Hepatocyte (in vitro differentiated cells): ENCODE measurements around the gene TBC1D7. TPM values are rescaled to one million over a fixed set of nuclear protein-coding genes. Genes with fewer than 3 reads are reported as not detected.
A peak's percentile ranks its signal among the peaks of the same experiment; 100 is the strongest.

Source experiments
- DNase-seq: peaks from one replicate; pipeline ENCODE4 v3.0.0-alpha.2; 2016; ENCODE audit warnings: low spot score
- H2AFZ ChIP-seq: fragments of 200-600 bp; sonication (generic); 2 replicates; pipeline ENCODE4 v1.6.0; 2016; ENCODE audit warnings: antibody characterized with exemption, mild to moderate bottlenecking
- H3K27ac ChIP-seq: fragments of 200-600 bp; sonication (generic); 2 replicates; pipeline ENCODE4 v1.5.1; 2016; ENCODE audit warnings: mild to moderate bottlenecking
- H3K27me3 ChIP-seq: fragments of 200-600 bp; sonication (generic); 2 replicates; pipeline ENCODE4 v1.6.1; 2016
- H3K36me3 ChIP-seq: fragments of 200-600 bp; sonication (generic); replicated peaks from 2 replicates; pipeline ENCODE4 v1.5.1; 2016; ENCODE audit warnings: low read depth; ENCODE audit not compliant: insufficient read depth
- H3K4me1 ChIP-seq: fragments of 200-600 bp; sonication (generic); 2 replicates; pipeline ENCODE4 v1.5.1; 2016; ENCODE audit warnings: mild to moderate bottlenecking, moderate library complexity; ENCODE audit not compliant: insufficient read depth
- H3K4me2 ChIP-seq: fragments of 200-600 bp; sonication (generic); 2 replicates; pipeline ENCODE4 v1.6.0; 2016
- H3K4me3 ChIP-seq: fragments of 200-600 bp; sonication (generic); 2 replicates; pipeline ENCODE4 v1.5.1; 2016; ENCODE audit warnings: mild to moderate bottlenecking
- H3K79me2 ChIP-seq: fragments of 200-600 bp; sonication (generic); 2 replicates; pipeline ENCODE4 v1.6.0; 2017; ENCODE audit warnings: mild to moderate bottlenecking
- H3K9me2 ChIP-seq: fragments of 200-600 bp; sonication (generic); replicated peaks from 2 replicates; pipeline ENCODE4 v1.6.0; 2017; ENCODE audit warnings: mild to moderate bottlenecking; ENCODE audit not compliant: insufficient read depth
- H3K9me3 ChIP-seq: fragments of 200-600 bp; sonication (generic); 2 replicates; pipeline ENCODE4 v1.5.1; 2016; ENCODE audit warnings: low read depth, mild to moderate bottlenecking
- H4K20me1 ChIP-seq: fragments of 200-600 bp; sonication (generic); 2 replicates; pipeline ENCODE4 v1.6.0; 2016; ENCODE audit warnings: mild to moderate bottlenecking; ENCODE audit not compliant: insufficient read depth, poor library complexity, severe bottlenecking
- CTCF ChIP-seq: fragments of 200-600 bp; sonication (generic); IDR thresholded peaks from 2 replicates; pipeline ENCODE4 v1.5.1; 2016; ENCODE audit warnings: antibody characterized with exemption, mild to moderate bottlenecking; ENCODE audit not compliant: poor library complexity
- EZH2 ChIP-seq: fragments of 200-600 bp; sonication (generic); IDR thresholded peaks from 2 replicates; pipeline ENCODE4 v1.6.1; 2016; ENCODE audit warnings: antibody characterized with exemption, mild to moderate bottlenecking, borderline replicate concordance
- EZH2phosphoT487 ChIP-seq: fragments of 200-600 bp; sonication (generic); IDR thresholded peaks from one replicate; pipeline ENCODE4 v1.6.1; 2018; ENCODE audit warnings: antibody characterized with exemption, mild to moderate bottlenecking, low read depth, moderate library complexity; ENCODE audit not compliant: unreplicated experiment, severe bottlenecking
- WGBS: methylation state at CpG from one replicate; pipeline ENCODE4 v1.1.6; 2016; ENCODE audit warnings: low lambda C conversion rate; ENCODE audit errors: missing lambda C conversion rate; 5-methylcytosine and 5-hydroxymethylcytosine counted together
- polyA plus RNA-seq: library from polyadenylated mRNA; unstranded; fragments of >200 nt; fragmentation: Nextera tagmentation; extraction: Ambion mirVana; gene quantifications from 2 replicates; pipeline ENCODE4 v1.2.1, GENCODE V29; 2016
- total RNA-seq: library from RNA; depleted of rRNA; stranded (reverse); fragments of >200 nt; gene quantifications from 2 replicates; pipeline ENCODE4 v1.2.3, GENCODE V29; 2014

TBC1D7 gene
- total and polyA plus RNA-seq, 2 experiments from 2014 or later = 15.5 to 28.3 TPM

GRCh38 chr6:13354331-13355042 lies 26.1 kb upstream of the TBC1D7 start:
- Histone ChIP-seq H3K27ac (peak overlapping the region; percentile 48), H3K4me3 (no peak overlapping the region), H3K36me3 (no peaks in the 10 kb centered on the region), H3K79me2 (no peaks in the 10 kb centered on the region), H3K9me3 (no peaks in the 10 kb centered on the region), H2AFZ (no peak overlapping the region), H3K4me1 (peaks cover 6% of the 10 kb centered on the region), H4K20me1 (no peaks in the 10 kb centered on the region), H3K27me3 (no peaks in the 10 kb centered on the region), H3K9me2 (no peaks in the 10 kb centered on the region), H3K4me2 (no peak overlapping the region)
- no peak for DNase-seq
- WGBS = 57% methylated on average over 13 of the region's 13 CpGs
- no peak for TF ChIP-seq CTCF
- no peak for TF ChIP-seq EZH2
- no peak for TF ChIP-seq EZH2phosphoT487

- WGBS = 96% methylated on average over 9 of the region's 9 CpGs
- Histone ChIP-seq H2AFZ (no peak overlapping the region), H3K9me2 (no peaks in the 10 kb centered on the region), H3K27me3 (no peaks in the 10 kb centered on the region), H4K20me1 (no peaks in the 10 kb centered on the region), H3K36me3 (no peaks in the 10 kb centered on the region), H3K4me2 (no peak overlapping the region), H3K4me1 (peaks cover 6% of the 10 kb centered on the region), H3K9me3 (no peaks in the 10 kb centered on the region), H3K79me2 (no peaks in the 10 kb centered on the region), H3K4me3 (no peak overlapping the region), H3K27ac (no peak overlapping the region)
- no peak for TF ChIP-seq CTCF
- TF ChIP-seq EZH2 = no peak
- no peak for TF ChIP-seq EZH2phosphoT487
- DNase-seq = no peak
Measured at GRCh38 chr6:13352165-13352564, 23.8 kb upstream of the TBC1D7 start.

- no peaks in the 10 kb centered on the region for H3K36me3 ChIP-seq
- H3K79me2 ChIP-seq = no peaks in the 10 kb centered on the region
- no peaks in the 10 kb centered on the region for H3K9me2 ChIP-seq
- H3K4me3 ChIP-seq = no peak overlapping the region
- peaks cover 6% of the 10 kb centered on the region for H3K4me1 ChIP-seq
- no peaks in the 10 kb centered on the region for H4K20me1 ChIP-seq
- no peak for TF ChIP-seq EZH2phosphoT487
- no peak for TF ChIP-seq CTCF
- no peak for TF ChIP-seq EZH2
- peak overlapping the region; percentile 21 for H2AFZ ChIP-seq
- no peak overlapping the region for H3K27ac ChIP-seq
- H3K27me3 ChIP-seq = no peaks in the 10 kb centered on the region
- no peak for DNase-seq
- H3K9me3 ChIP-seq = no peaks in the 10 kb centered on the region
- WGBS = 49% methylated on average over 12 of the region's 12 CpGs
- peak overlapping the region; percentile 22 for H3K4me2 ChIP-seq
Measured at GRCh38 chr6:13351271-13351670, 22.9 kb upstream of the TBC1D7 start.
